ENCODE measurements around the gene C1QL1.

The C1QL1 gene

GRCh38 chr17:44912763-44913544, 55.1 kb downstream of the C1QL1 start:
- no peak for DNase-seq

GRCh38 chr17:44911133-44912001, 56.7 kb downstream of the C1QL1 start:
- DNase-seq = no peak

GRCh38 chr17:44910231-44911106, 57.6 kb downstream of the C1QL1 start:
- no peak for DNase-seq
